OCI-LY3 (cell line): ENCODE measurements around the gene DCUN1D4.

Experiments
- EZH2phosphoT487 ChIP-seq: fragments of 200-600 bp; shearing (Covaris generic); IDR thresholded peaks from 2 replicates; pipeline ENCODE4 v1.6.1; 2018; ENCODE audit warnings: antibody characterized with exemption, mixed run types, low read depth
- TF ChIP-seq, protein P1 (sequence below): fragments of 200-600, 300-600 bp; sonication (generic); IDR thresholded peaks from 2 replicates; pipeline ENCODE4 v1.5.1; 2014; ENCODE audit warnings: antibody characterized with exemption, low read length, low read depth

GRCh38 chr4:51872283-51872997 lies 29.5 kb downstream of the DCUN1D4 start:
- TF ChIP-seq, protein P1, sequence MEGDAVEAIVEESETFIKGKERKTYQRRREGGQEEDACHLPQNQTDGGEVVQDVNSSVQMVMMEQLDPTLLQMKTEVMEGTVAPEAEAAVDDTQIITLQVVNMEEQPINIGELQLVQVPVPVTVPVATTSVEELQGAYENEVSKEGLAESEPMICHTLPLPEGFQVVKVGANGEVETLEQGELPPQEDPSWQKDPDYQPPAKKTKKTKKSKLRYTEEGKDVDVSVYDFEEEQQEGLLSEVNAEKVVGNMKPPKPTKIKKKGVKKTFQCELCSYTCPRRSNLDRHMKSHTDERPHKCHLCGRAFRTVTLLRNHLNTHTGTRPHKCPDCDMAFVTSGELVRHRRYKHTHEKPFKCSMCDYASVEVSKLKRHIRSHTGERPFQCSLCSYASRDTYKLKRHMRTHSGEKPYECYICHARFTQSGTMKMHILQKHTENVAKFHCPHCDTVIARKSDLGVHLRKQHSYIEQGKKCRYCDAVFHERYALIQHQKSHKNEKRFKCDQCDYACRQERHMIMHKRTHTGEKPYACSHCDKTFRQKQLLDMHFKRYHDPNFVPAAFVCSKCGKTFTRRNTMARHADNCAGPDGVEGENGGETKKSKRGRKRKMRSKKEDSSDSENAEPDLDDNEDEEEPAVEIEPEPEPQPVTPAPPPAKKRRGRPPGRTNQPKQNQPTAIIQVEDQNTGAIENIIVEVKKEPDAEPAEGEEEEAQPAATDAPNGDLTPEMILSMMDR = no peak
- no peak for TF ChIP-seq EZH2phosphoT487
